GM12878 (cell line): ENCODE results near the gene TNFRSF1B. TPM values are rescaled to one million over a fixed set of nuclear protein-coding genes. Genes with fewer than 3 reads are reported as not detected.

Experiments used
- BHLHE40 ChIP-seq, 2 experiments: fragments of 450-650 bp in 1 of 2; IDR thresholded peaks; 2 replicates each; pipeline ENCODE4 v1.6.1; 2011 to 2017; ENCODE audit warnings: low read depth in 2 of 2, borderline replicate concordance in 1 of 2, improper control_type of control experiment in 1 of 2, low read length in 1 of 2, mild to moderate bottlenecking in 1 of 2
- DPF2 ChIP-seq: fragments of 450-650 bp; IDR thresholded peaks from 2 replicates; pipeline ENCODE4 v1.6.1; 2017; ENCODE audit warnings: mild to moderate bottlenecking
- EED ChIP-seq: sonication (generic); IDR thresholded peaks from 2 replicates; pipeline ENCODE4 v1.6.1; 2016; ENCODE audit warnings: antibody characterized with exemption, low read depth
- EGR1 ChIP-seq, 2 experiments: IDR thresholded peaks; 1 replicate in 1 of 2; 2 replicates in 1 of 2; pipeline ENCODE4 v1.6.1; 2011 to 2012; ENCODE audit warnings: low read depth in 2 of 2, low read length in 2 of 2, borderline replicate concordance in 1 of 2, mild to moderate bottlenecking in 1 of 2, moderate library complexity in 1 of 2
- MEF2B ChIP-seq: fragments of 450-650 bp; IDR thresholded peaks from 2 replicates; pipeline ENCODE4 v1.6.1; 2018; ENCODE audit warnings: mild to moderate bottlenecking, moderate library complexity; ENCODE audit not compliant: partially characterized antibody, poor library complexity, severe bottlenecking
- RUNX3 ChIP-seq: IDR thresholded peaks from 2 replicates; pipeline ENCODE4 v1.6.1; 2012; ENCODE audit warnings: low read length, inconsistent platforms
- TCF3 ChIP-seq: IDR thresholded peaks from 2 replicates; pipeline ENCODE4 v1.6.1; 2012; ENCODE audit warnings: low read depth, mild to moderate bottlenecking, low read length, borderline replicate concordance; ENCODE audit not compliant: insufficient read depth
- polyA plus RNA-seq, 11 experiments: library from polyadenylated mRNA; depleted of rRNA in 4 of 11; unstranded in 6 of 11; stranded (reverse) in 5 of 11; fragments of >200 nt; fragmentation: Nextera tagmentation in 4 of 11; fragmentation: Illumina TruSeq in 1 of 11; extraction: Ambion mirVana in 4 of 11; extraction: Trizol in 1 of 11; gene quantifications; 1 replicate in 1 of 11; 2 replicates in 10 of 11; pipeline versions ENCODE4 v1.2.1 to v1.2.3, GENCODE V29; 2011 to 2016; ENCODE audit warnings: inconsistent platforms in 2 of 11, missing spikeins in 2 of 11, low read depth in 1 of 11
- total RNA-seq, 4 experiments: library from RNA; depleted of rRNA in 3 of 4; stranded (reverse); fragments of >200 nt in 3 of 4; fragmentation: Illumina TruSeq in 1 of 4; extraction: Trizol in 1 of 4; gene quantifications; 2 replicates each; pipeline versions ENCODE4 v1.2.1 to v1.2.3, GENCODE V29; 2013 to 2021
- TF ChIP-seq, protein P1 (sequence below): IDR thresholded peaks from 2 replicates; pipeline ENCODE4 v1.6.1; 2012; ENCODE audit warnings: low read depth, low read length, improper control_type of control experiment
- TF ChIP-seq, protein P2 (sequence below): fragments of 450-650 bp; IDR thresholded peaks from 2 replicates; pipeline ENCODE4 v1.6.1; 2017; ENCODE audit warnings: antibody characterized with exemption, mild to moderate bottlenecking, moderate library complexity
- TF ChIP-seq, protein P3 (sequence below): fragments of 450-650 bp; IDR thresholded peaks from 2 replicates; pipeline ENCODE4 v1.6.1; 2017; ENCODE audit warnings: mild to moderate bottlenecking

TNFRSF1B gene
- total and polyA plus RNA-seq, 10 of the 15 experiments (the other 5 are each of a cell fraction or from before 2014, with no cell fraction given) = 10.1 to 87.2 (median 37.3) TPM

DNA sequence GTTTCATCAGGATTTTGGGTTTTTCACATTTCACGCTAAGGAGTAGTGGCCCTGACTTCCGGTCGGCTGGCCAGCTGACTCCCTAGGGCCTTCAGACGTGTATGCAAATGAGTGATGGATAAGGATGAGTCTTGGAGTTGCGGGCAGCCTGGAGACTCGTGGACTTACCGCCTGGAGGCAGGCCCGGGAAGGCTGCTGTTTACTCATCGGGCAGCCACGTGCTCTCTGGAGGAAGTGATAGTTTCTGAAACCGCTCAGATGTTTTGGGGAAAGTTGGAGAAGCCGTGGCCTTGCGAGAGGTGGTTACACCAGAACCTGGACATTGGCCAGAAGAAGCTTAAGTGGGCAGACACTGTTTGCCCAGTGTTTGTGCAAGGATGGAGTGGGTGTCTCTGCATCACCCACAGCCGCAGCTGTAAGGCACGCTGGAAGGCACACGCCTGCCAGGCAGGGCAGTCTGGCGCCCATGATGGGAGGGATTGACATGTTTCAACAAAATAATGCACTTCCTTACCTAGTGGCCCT, 23.1 kb upstream of the TNFRSF1B start (continued):
- TF ChIP-seq, protein P1, sequence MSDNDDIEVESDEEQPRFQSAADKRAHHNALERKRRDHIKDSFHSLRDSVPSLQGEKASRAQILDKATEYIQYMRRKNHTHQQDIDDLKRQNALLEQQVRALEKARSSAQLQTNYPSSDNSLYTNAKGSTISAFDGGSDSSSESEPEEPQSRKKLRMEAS = peak; percentile 84
- peak; percentile 54 for TF ChIP-seq MEF2B
- peak; percentile 73 for TF ChIP-seq DPF2
- TF ChIP-seq RUNX3 = peak; percentile 61
- TF ChIP-seq EED = peak; percentile 54; the same call in 1 of the 2 replicates
- TF ChIP-seq, protein P2, sequence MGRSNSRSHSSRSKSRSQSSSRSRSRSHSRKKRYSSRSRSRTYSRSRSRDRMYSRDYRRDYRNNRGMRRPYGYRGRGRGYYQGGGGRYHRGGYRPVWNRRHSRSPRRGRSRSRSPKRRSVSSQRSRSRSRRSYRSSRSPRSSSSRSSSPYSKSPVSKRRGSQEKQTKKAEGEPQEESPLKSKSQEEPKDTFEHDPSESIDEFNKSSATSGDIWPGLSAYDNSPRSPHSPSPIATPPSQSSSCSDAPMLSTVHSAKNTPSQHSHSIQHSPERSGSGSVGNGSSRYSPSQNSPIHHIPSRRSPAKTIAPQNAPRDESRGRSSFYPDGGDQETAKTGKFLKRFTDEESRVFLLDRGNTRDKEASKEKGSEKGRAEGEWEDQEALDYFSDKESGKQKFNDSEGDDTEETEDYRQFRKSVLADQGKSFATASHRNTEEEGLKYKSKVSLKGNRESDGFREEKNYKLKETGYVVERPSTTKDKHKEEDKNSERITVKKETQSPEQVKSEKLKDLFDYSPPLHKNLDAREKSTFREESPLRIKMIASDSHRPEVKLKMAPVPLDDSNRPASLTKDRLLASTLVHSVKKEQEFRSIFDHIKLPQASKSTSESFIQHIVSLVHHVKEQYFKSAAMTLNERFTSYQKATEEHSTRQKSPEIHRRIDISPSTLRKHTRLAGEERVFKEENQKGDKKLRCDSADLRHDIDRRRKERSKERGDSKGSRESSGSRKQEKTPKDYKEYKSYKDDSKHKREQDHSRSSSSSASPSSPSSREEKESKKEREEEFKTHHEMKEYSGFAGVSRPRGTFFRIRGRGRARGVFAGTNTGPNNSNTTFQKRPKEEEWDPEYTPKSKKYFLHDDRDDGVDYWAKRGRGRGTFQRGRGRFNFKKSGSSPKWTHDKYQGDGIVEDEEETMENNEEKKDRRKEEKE = no peak
- TF ChIP-seq BHLHE40 (IDR thresholded peaks at IDR 0.05; ENCODE audit: borderline replicate concordance in 1 of 2, low read depth in 2 of 2, low read length in 1 of 2) = peak; percentile 80 to 81
- TF ChIP-seq EGR1 (IDR thresholded peaks at IDR 0.05; ENCODE audit: borderline replicate concordance in 1 of 2, low read depth in 2 of 2, low read length in 2 of 2) = 0 out of 3 replicates have a peak, but pooled peaks of 1 of the 2 experiments have one; percentile 6
- TF ChIP-seq, protein P3, sequence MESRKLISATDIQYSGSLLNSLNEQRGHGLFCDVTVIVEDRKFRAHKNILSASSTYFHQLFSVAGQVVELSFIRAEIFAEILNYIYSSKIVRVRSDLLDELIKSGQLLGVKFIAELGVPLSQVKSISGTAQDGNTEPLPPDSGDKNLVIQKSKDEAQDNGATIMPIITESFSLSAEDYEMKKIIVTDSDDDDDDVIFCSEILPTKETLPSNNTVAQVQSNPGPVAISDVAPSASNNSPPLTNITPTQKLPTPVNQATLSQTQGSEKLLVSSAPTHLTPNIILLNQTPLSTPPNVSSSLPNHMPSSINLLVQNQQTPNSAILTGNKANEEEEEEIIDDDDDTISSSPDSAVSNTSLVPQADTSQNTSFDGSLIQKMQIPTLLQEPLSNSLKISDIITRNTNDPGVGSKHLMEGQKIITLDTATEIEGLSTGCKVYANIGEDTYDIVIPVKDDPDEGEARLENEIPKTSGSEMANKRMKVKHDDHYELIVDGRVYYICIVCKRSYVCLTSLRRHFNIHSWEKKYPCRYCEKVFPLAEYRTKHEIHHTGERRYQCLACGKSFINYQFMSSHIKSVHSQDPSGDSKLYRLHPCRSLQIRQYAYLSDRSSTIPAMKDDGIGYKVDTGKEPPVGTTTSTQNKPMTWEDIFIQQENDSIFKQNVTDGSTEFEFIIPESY = peak; percentile 43; the same call in 1 of the 2 replicates
- TF ChIP-seq TCF3 = no peak
- TF ChIP-seq, all 136 proteins: peak for 27
